Muscle layer of duodenum (tissue), 2 donors: ENCODE results near the gene DCN.

ENCODE experiments used
- H3K27ac ChIP-seq: one replicate; pipeline ENCODE4 v1.7.0; 2013; ENCODE audit warnings: mild to moderate bottlenecking, low read length
- H3K27me3 ChIP-seq: one replicate; pipeline ENCODE4 v1.7.0; 2013; ENCODE audit warnings: low read depth, mild to moderate bottlenecking, control low read depth, low read length
- H3K36me3 ChIP-seq, 2 donors: one replicate each; pipeline ENCODE4 v1.7.0; 2013; ENCODE audit warnings: low read length in 2 of 2, control low read depth in 1 of 2, mild to moderate bottlenecking in 1 of 2; ENCODE audit not compliant: insufficient read depth in 2 of 2, control insufficient read depth in 1 of 2
- H3K4me1 ChIP-seq, 2 donors: one replicate each; pipeline ENCODE4 v1.7.0; 2013; ENCODE audit warnings: low read length in 2 of 2, mild to moderate bottlenecking in 2 of 2, control low read depth in 1 of 2, moderate library complexity in 1 of 2; ENCODE audit not compliant: insufficient read depth in 2 of 2, control insufficient read depth in 1 of 2
- H3K4me3 ChIP-seq, 2 donors: one replicate each; pipeline ENCODE4 v1.7.0; 2013; ENCODE audit warnings: low read length in 2 of 2, low read depth in 1 of 2, mild to moderate bottlenecking in 1 of 2
- H3K9me3 ChIP-seq, 2 donors: one replicate each; pipeline ENCODE4 v1.7.0; 2013; ENCODE audit warnings: low read length in 2 of 2, control low read depth in 1 of 2, mild to moderate bottlenecking in 1 of 2; ENCODE audit not compliant: control insufficient read depth in 1 of 2
- donor health status: healthy.

DCN gene

GRCh38 chr12:91182636-91183455, at the start of gene DCN:
Gene DCN, minus strand, starts transcription at chr12:91182817. Its CDS starts 4,265 bp downstream, at chr12:91178552.
- H3K27ac ChIP-seq = peak within 1 kb of the TSS; percentile 88
- no peaks in the 10 kb centered on the region for H3K9me3 ChIP-seq
- H3K4me1 ChIP-seq = peaks cover 0 to 15% of the 10 kb centered on the region in 2 donors
- peak within 1 kb of the TSS; percentile 43 to 49 for H3K4me3 ChIP-seq
- H3K36me3 ChIP-seq = peaks cover 0 to 32% of the 10 kb centered on the region in 2 donors
- H3K27me3 ChIP-seq = no peaks in the 10 kb centered on the region

DNA sequence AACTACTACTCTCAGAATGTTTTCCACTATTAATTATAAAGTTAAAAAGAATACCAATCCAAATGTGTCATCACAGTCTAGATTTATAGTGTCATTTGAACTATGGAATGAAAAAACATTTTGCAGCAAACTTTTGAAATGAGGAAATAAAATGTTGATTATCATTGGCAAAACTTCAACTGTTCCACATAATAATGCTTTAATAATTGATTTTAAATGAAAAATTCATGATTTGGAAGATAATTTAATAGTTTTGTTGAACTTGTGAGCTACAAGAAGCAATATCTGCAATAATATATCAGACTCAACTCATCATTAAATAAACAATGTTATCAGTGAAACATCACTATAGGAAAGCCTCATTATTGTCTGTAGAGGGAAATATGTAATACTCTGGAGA, 48.2 kb upstream of the DCN start:
- no peak overlapping the region for H3K4me3 ChIP-seq
- H3K27me3 ChIP-seq = no peaks in the 10 kb centered on the region
- no peaks in the 10 kb centered on the region for H3K4me1 ChIP-seq
- H3K9me3 ChIP-seq = no peaks in the 10 kb centered on the region
- H3K36me3 ChIP-seq = no peaks in the 10 kb centered on the region
- no peak overlapping the region for H3K27ac ChIP-seq

DNA sequence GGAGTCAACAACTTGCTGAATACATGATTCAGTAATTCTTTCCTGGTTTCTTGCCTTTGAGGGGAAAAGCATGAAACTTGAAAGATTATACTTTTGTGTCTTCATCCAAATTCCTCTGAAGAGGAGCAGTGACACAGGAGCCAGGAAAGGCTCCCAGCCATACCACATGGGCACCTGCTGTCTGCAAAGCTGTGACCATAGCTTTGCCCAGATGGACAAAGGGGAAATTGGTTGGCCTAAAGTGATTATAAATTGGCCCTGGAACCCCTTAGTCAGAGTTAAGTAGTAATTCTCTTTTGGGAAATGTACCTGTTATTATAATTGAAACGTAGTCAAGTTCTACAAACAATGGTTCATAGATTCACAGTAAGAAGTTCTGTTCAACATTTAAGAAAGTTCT, 44.3 kb upstream of the DCN start:
- peaks cover 0 to 3% of the 10 kb centered on the region in 2 donors for H3K4me1 ChIP-seq
- no peak overlapping the region for H3K4me3 ChIP-seq
- no peak overlapping the region for H3K27ac ChIP-seq
- H3K9me3 ChIP-seq = no peaks in the 10 kb centered on the region
- no peaks in the 10 kb centered on the region for H3K27me3 ChIP-seq
- H3K36me3 ChIP-seq = no peaks in the 10 kb centered on the region

GRCh38 chr12:91225316-91225715, 42.7 kb upstream of the DCN start:
- no peak overlapping the region for H3K4me3 ChIP-seq
- H3K27me3 ChIP-seq = no peaks in the 10 kb centered on the region
- H3K27ac ChIP-seq = no peak overlapping the region
- no peaks in the 10 kb centered on the region for H3K9me3 ChIP-seq
- H3K36me3 ChIP-seq = no peaks in the 10 kb centered on the region
- H3K4me1 ChIP-seq = peaks cover 0 to 3% of the 10 kb centered on the region in 2 donors

DNA sequence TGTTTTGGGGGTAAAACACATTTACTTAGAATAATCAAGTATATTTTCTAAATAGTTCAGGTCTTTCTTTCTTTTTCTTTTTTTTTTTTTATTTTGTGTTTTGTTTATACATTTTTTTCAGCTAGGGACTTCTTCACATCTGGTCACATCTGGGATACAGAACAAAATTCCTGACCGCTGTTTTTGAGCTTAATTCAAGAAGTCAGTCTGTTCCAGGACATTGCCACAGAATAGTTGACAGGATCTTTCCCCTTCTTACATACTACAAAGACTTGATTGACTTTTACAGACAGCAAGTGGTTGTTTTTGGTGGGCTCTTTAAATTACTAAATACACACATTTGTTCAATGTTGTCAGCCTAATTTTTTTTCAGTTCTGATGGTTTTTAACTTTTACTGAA, 41.8 kb upstream of the DCN start:
- H3K27ac ChIP-seq = no peak overlapping the region
- H3K4me3 ChIP-seq = no peak overlapping the region
- no peaks in the 10 kb centered on the region for H3K36me3 ChIP-seq
- H3K27me3 ChIP-seq = no peaks in the 10 kb centered on the region
- H3K9me3 ChIP-seq = no peaks in the 10 kb centered on the region
- H3K4me1 ChIP-seq = peaks cover 0 to 3% of the 10 kb centered on the region in 2 donors

GRCh38 chr12:91222746-91223145, 40.1 kb upstream of the DCN start:
- Histone ChIP-seq H3K4me3 (no peak overlapping the region), H3K36me3 (no peaks in the 10 kb centered on the region), H3K9me3 (no peaks in the 10 kb centered on the region), H3K27me3 (no peaks in the 10 kb centered on the region), H3K27ac (no peak overlapping the region), H3K4me1 (peaks cover 0 to 3% of the 10 kb centered on the region in 2 donors)

- Histone ChIP-seq H3K36me3 (peaks cover 0 to 3% of the 10 kb centered on the region in 2 donors), H3K27me3 (no peaks in the 10 kb centered on the region), H3K4me1 (peaks cover 0 to 3% of the 10 kb centered on the region in 2 donors), H3K27ac (no peak overlapping the region), H3K9me3 (no peaks in the 10 kb centered on the region), H3K4me3 (no peak overlapping the region)
Measured at GRCh38 chr12:91219919-91220318, 37.3 kb upstream of the DCN start.

- Histone ChIP-seq H3K36me3 (peaks cover 0 to 3% of the 10 kb centered on the region in 2 donors), H3K9me3 (no peaks in the 10 kb centered on the region), H3K4me3 (no peak overlapping the region), H3K27ac (no peak overlapping the region), H3K4me1 (peaks cover 0 to 2% of the 10 kb centered on the region in 2 donors), H3K27me3 (no peaks in the 10 kb centered on the region)
Measured at GRCh38 chr12:91219511-91219910, 36.9 kb upstream of the DCN start.

DNA sequence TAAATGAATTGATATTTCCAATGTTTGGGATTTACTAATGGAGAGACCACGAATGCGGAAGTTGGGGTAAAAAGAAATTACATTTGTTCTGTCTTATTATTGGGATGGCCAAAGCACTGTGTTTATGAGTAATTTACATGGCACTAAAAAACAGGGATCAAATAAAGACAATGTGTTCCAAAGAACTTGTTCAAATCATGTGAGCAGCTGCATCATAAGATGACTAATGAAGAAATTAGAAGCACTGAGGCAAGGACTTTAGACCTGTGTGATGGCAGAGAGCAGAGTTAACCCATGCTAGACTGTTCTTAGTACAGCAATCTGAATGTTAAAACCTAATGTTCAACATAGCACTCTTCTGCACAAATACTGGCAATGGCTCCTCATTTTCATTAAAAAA, 34.3 kb upstream of the DCN start:
- no peaks in the 10 kb centered on the region for H3K27me3 ChIP-seq
- H3K36me3 ChIP-seq = peaks cover 0 to 3% of the 10 kb centered on the region in 2 donors
- H3K27ac ChIP-seq = no peak overlapping the region
- no peaks in the 10 kb centered on the region for H3K4me1 ChIP-seq
- H3K9me3 ChIP-seq = no peaks in the 10 kb centered on the region
- H3K4me3 ChIP-seq = no peak overlapping the region

DNA sequence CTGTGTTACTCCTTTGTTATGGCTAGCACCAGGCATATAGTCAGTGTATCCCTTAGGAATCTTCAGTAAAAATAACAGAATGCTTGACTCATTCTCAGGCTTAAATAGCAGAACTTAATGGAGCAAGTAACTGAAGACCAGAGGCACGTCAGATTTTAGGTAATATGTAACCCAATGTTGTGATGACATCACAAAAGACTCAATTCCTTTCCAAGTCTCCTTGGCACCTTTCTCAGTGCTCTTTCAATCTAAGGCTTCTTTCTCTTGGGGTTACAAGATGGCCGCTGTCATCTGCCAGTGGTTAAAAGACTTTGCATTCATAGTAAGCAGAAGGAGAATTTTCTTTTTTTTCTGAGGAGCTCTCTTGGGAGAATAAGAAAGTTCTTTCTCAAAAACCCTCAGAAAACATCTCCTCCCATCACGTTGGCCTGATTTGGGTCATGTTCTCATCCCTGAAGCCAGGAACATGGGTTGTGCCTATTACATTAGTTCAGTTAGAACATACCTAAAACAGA, 33.4 kb upstream of the DCN start:
- no peaks in the 10 kb centered on the region for H3K27me3 ChIP-seq
- H3K4me3 ChIP-seq = no peak overlapping the region
- no peaks in the 10 kb centered on the region for H3K9me3 ChIP-seq
- H3K36me3 ChIP-seq = peaks cover 0 to 3% of the 10 kb centered on the region in 2 donors
- H3K27ac ChIP-seq = no peak overlapping the region
- H3K4me1 ChIP-seq = no peaks in the 10 kb centered on the region

GRCh38 chr12:91211866-91212265, 29.2 kb upstream of the DCN start:
- H3K27ac ChIP-seq = no peak overlapping the region
- peaks cover 0 to 3% of the 10 kb centered on the region in 2 donors for H3K36me3 ChIP-seq
- H3K27me3 ChIP-seq = no peaks in the 10 kb centered on the region
- H3K4me1 ChIP-seq = no peaks in the 10 kb centered on the region
- no peaks in the 10 kb centered on the region for H3K9me3 ChIP-seq
- H3K4me3 ChIP-seq = no peak overlapping the region
